PC-9 (cell line): ENCODE results near the gene SLC25A26. TPM values are rescaled to one million over a fixed set of nuclear protein-coding genes. Genes with fewer than 3 reads are reported as not detected.

ENCODE experiments used
- BruUV-seq: library from RNA; stranded (reverse); fragments of 400-500 nt; replicated peaks from 2 replicates; lab custom pipeline; 2021; lab: Mats Ljungman, UMichigan
- CTCF ChIA-PET: fragments of 300-600 bp; sonication (Branson Sonifier 250); formaldehyde crosslinking; loops from one replicate; lab custom pipeline; 2022; ENCODE audit warnings: antibody characterized with exemption; lab: Charles Lee
- POLR2A ChIA-PET: fragments of 300-600 bp; sonication (Branson Sonifier 250); formaldehyde crosslinking; loops from one replicate; lab custom pipeline; 2022; ENCODE audit warnings: antibody characterized with exemption; ENCODE audit not compliant: unreplicated experiment; lab: Charles Lee
- DNase-seq, 2 experiments: peaks; one replicate each; pipeline versions ENCODE4 v3.0.0 to v3.0.0-alpha.2; 2015 to 2022; ENCODE audit warnings: mixed read lengths in 1 of 2
- H2AFZ ChIP-seq: fragments of 200-600 bp; sonication (generic); 2 replicates; pipeline ENCODE4 v1.8.1; 2017; ENCODE audit warnings: antibody characterized with exemption
- H3F3A ChIP-seq: fragments of 200-600 bp; sonication (generic); 2 replicates; pipeline ENCODE4 v1.8.1; 2017; ENCODE audit warnings: antibody characterized with exemption, mild to moderate bottlenecking, low read depth; ENCODE audit not compliant: insufficient read depth
- H3K27ac ChIP-seq: fragments of 200-600 bp; sonication (generic); 2 replicates; pipeline ENCODE4 v1.6.1; 2016; ENCODE audit warnings: mixed run types
- H3K27me3 ChIP-seq: fragments of 200-600 bp; sonication (generic); 2 replicates; pipeline ENCODE4 v1.6.1; 2016; ENCODE audit warnings: low read depth, mixed run types; ENCODE audit not compliant: insufficient read depth
- H3K36me3 ChIP-seq: fragments of 200-600 bp; sonication (generic); 2 replicates; pipeline ENCODE4 v1.6.1; 2016; ENCODE audit warnings: low read depth, mixed run types
- H3K4me1 ChIP-seq: fragments of 200-600 bp; sonication (generic); replicated peaks from 2 replicates; pipeline ENCODE4 v1.6.1; 2016; ENCODE audit warnings: mixed run types; ENCODE audit not compliant: insufficient read depth
- H3K4me2 ChIP-seq: fragments of 200-600 bp; sonication (generic); 2 replicates; pipeline ENCODE4 v1.6.1; 2017; ENCODE audit warnings: mixed run types
- H3K4me3 ChIP-seq: fragments of 200-600 bp; sonication (generic); 2 replicates; pipeline ENCODE4 v1.6.1; 2016; ENCODE audit warnings: mixed run types
- H3K79me2 ChIP-seq: fragments of 200-600 bp; sonication (generic); 2 replicates; pipeline ENCODE4 v1.6.1; 2017; ENCODE audit warnings: low read depth, mixed run types
- H3K9me2 ChIP-seq: fragments of 200-600 bp; sonication (generic); 2 replicates; pipeline ENCODE4 v1.8.1; 2017; ENCODE audit warnings: mild to moderate bottlenecking; ENCODE audit not compliant: insufficient read depth
- H3K9me3 ChIP-seq: fragments of 200-600 bp; sonication (generic); 2 replicates; pipeline ENCODE4 v1.8.1; 2016; ENCODE audit warnings: low read depth; ENCODE audit not compliant: insufficient read depth
- H4K20me1 ChIP-seq: fragments of 200-600 bp; sonication (generic); 2 replicates; pipeline ENCODE4 v1.8.1; 2017; ENCODE audit not compliant: insufficient read depth
- EZH2 ChIP-seq: fragments of 200-600 bp; sonication (generic); IDR thresholded peaks from 2 replicates; pipeline ENCODE4 v1.8.0; 2017; ENCODE audit warnings: antibody characterized with exemption, low read depth
- intact Hi-C: fragments of 100-400 bp; cut with micrococcal nuclease; formaldehyde crosslinking; loops from one replicate; pipeline ENCODE4 v1.10.0; 2022; ENCODE audit not compliant: unreplicated experiment
- total RNA-seq: library from RNA; stranded (reverse); gene quantifications from 2 replicates; pipeline ENCODE4 v1.2.3, GENCODE V29; 2021
- TF ChIP-seq, protein P1 (sequence below): fragments of 200-600 bp; sonication (generic); conservative IDR thresholded peaks from 2 replicates; pipeline ENCODE4 v1.6.1; 2017; ENCODE audit warnings: mixed run types, antibody characterized with exemption, mild to moderate bottlenecking, moderate library complexity

Gene SLC25A26
- total RNA-seq, 1 experiment from 2014 or later, result 20.8 TPM

DNA sequence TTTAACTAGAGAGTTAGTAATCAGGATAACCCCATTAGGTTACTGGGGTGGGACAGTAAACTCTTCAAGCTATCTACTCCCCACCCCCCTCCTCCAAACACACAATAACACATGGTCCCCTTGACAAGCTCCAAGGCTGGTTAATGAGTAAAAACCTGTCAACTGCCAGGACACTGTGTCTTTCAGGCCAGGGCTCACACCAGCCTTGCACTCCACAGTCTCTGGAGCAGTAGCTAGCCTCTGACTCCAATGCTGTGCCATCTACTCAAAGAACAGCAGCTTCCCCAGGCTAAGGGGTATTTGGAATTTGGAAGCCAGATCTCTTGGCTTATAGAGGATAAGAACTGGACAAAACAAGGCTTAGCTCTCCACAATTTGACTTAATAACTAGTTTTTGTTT lies 164.3 kb downstream of the SLC25A26 start:
- Histone ChIP-seq H3K27ac (no peak overlapping the region), H3F3A (no peaks in the 10 kb centered on the region), H3K36me3 (no peaks in the 10 kb centered on the region), H3K9me3 (0 out of 2 replicates have a peak, but pooled peaks cover 3% of the 10 kb centered on the region), H3K4me2 (no peak overlapping the region), H3K27me3 (no peaks in the 10 kb centered on the region), H3K79me2 (no peaks in the 10 kb centered on the region), H3K4me3 (no peak overlapping the region), H4K20me1 (no peaks in the 10 kb centered on the region), H3K9me2 (no peaks in the 10 kb centered on the region), H2AFZ (no peak overlapping the region), H3K4me1 (no peaks in the 10 kb centered on the region)
- no TSS peak for BruUV-seq
- ChIA-PET POLR2A (interaction anchor here (0.7 kb wide), 1 partner anchor 30 kb away, joined by 3 read pairs; no protein-coding TSS in a partner anchor), CTCF (no interaction called here)
- TF ChIP-seq, protein P1, sequence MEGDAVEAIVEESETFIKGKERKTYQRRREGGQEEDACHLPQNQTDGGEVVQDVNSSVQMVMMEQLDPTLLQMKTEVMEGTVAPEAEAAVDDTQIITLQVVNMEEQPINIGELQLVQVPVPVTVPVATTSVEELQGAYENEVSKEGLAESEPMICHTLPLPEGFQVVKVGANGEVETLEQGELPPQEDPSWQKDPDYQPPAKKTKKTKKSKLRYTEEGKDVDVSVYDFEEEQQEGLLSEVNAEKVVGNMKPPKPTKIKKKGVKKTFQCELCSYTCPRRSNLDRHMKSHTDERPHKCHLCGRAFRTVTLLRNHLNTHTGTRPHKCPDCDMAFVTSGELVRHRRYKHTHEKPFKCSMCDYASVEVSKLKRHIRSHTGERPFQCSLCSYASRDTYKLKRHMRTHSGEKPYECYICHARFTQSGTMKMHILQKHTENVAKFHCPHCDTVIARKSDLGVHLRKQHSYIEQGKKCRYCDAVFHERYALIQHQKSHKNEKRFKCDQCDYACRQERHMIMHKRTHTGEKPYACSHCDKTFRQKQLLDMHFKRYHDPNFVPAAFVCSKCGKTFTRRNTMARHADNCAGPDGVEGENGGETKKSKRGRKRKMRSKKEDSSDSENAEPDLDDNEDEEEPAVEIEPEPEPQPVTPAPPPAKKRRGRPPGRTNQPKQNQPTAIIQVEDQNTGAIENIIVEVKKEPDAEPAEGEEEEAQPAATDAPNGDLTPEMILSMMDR, result no peak
- DNase-seq, result no peak
- intact Hi-C loops, result no loop called here

DNA sequence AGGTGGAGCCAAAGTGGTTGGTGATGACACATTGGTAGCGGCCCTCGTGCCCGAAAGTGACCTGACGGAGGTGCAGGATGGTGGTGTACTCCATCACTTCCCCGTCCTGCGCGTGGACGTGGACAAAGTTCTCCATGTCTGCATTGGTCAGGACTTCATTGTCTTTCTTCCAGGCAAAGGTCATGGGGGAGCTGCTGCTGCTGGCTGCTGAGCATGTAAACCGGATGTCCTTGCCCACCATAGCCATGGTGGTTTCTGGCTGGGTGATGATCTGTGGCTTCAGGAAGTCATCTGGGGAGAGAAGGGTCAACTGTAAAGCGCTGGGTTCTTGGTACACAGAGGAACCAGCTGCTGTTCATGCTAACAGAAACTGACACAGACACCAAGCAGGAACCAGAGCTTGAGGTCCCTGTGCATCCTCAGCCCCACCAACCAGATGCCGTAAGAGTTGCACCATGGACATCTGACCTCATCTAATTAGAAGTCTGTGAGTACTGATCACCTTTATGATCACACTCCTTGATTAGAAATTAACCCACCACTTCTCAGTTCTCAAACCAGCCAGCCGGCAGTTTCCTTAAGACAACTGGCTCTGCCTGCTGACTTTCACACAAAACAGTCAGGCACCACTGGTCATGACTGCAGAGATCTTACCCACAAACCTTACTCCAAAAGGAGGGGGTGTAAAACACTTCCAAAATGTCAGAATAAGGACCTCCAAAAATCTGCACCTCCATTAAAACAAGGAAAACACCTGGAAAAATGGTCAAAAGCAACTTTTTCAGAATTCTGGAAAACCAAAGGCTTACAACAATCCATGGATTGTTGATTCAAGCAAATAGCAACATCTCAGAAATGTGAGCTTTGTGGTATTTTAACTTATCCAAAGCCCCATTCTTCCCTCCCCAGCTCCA lies 165.5 kb downstream of the SLC25A26 start:
- ChIA-PET CTCF (no interaction called here), POLR2A (no interaction called here)
- no TSS peak for BruUV-seq
- Histone ChIP-seq H3K9me2 (no peaks in the 10 kb centered on the region), H3K36me3 (no peaks in the 10 kb centered on the region), H3K4me1 (no peaks in the 10 kb centered on the region), H3K4me2 (no peak overlapping the region), H3K9me3 (0 out of 2 replicates have a peak, but pooled peaks cover 3% of the 10 kb centered on the region), H3K79me2 (no peaks in the 10 kb centered on the region), H4K20me1 (no peaks in the 10 kb centered on the region), H3K4me3 (no peak overlapping the region), H2AFZ (no peak overlapping the region), H3K27me3 (no peaks in the 10 kb centered on the region), H3K27ac (no peak overlapping the region), H3F3A (no peaks in the 10 kb centered on the region)
- DNase-seq, result no peak
- TF ChIP-seq EZH2, result no peak
- TF ChIP-seq, protein P1, result no peak
- intact Hi-C loops, result no loop called here

DNA sequence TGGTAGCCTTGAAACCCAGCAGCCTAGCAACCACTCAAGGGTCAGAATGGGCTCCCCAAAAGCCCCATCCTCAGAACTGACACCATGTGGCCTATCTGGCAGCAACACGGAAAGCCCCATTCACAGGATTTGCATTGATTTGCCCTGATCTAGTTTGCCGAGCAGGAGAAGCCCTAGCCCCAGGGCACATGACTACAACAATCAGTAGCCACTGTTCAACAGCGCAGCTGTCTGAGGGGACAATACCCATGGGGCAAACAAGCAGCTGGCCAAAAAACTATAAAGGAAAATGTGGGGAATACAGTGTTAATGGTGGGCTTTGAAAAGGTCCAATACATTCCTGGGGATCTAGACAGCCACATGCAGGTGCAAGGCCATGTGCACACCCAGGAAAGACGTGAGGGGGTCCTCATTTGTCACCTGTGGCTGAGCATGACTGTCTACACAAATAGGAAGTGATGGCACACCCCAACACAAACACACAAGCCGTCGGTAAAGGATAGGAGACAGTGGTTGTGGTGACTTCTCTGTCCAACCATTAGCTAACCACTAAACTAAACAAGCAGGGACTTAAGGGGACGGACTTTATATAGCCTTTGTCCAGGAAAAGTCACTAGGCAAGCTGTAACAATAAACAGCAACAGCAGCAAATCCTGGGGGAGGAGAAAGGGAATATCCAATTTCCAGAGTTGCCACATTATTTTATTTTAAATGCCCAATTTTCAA lies 166.3 kb downstream of the SLC25A26 start:
- Histone ChIP-seq H3K4me1 (no peaks in the 10 kb centered on the region), H3K27me3 (no peaks in the 10 kb centered on the region), H2AFZ (no peak overlapping the region), H3K4me2 (no peak overlapping the region), H3K9me3 (0 out of 2 replicates have a peak, but pooled peaks cover 3% of the 10 kb centered on the region), H3K36me3 (no peaks in the 10 kb centered on the region), H4K20me1 (no peaks in the 10 kb centered on the region), H3F3A (no peaks in the 10 kb centered on the region), H3K9me2 (no peaks in the 10 kb centered on the region), H3K79me2 (no peaks in the 10 kb centered on the region), H3K4me3 (no peak overlapping the region), H3K27ac (no peak overlapping the region)
- DNase-seq, result no peak
- intact Hi-C loops, result no loop called here
- BruUV-seq, result no TSS peak
- CTCF ChIA-PET, result no interaction called here
- POLR2A ChIA-PET, result no interaction called here
- TF ChIP-seq, protein P1, result no peak
- TF ChIP-seq EZH2, result no peak
